Stimulated activated CD4-positive, alpha-beta T cell treated with anti-CD3 and anti-CD28 coated beads, Interleukin-1b, Interleukin-23, amount 100 ng/mL, for 4 hours (primary cell): ENCODE measurements around the gene ZNF618.
"Not testable (repeated sequence)": the region's sequence is repeated elsewhere in the genome, so short reads cannot be mapped to it uniquely, and the experiment has no call there.

Experiments
- DNase-seq, 2 donors: peaks; one replicate each; pipeline ENCODE4 v3.0.0-alpha.2; 2020; ENCODE audit warnings: low read depth in 2 of 2

The ZNF618 gene

DNA sequence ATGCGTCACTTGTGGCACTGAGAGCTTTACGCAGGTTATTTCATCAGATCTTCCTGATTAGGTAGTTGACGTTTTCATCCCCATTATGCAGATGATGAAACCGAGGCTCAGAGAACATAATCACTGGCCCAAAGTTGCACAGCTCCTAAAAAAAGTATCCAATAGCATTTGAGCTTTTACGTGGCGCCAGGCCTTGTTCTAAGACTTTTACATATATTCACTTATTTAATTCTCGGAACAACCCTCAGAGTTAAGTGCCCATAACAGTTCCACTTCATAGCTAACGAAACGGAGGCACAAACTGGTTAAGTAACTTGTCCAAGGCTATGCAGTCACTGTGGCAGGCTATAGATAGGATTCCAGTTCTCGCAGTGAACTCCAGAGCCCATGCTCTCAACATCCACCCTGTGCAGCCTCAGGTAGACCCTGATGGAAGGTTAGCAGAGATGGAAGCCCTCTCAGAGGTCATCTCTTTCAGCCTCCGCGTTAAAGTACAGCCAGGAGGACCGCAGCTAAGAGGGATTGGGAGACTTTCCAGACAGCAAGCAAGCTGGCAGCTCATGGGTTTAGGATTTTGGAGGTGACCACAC lies 162.7 kb downstream of the ZNF618 start:
- no peak for DNase-seq

DNA sequence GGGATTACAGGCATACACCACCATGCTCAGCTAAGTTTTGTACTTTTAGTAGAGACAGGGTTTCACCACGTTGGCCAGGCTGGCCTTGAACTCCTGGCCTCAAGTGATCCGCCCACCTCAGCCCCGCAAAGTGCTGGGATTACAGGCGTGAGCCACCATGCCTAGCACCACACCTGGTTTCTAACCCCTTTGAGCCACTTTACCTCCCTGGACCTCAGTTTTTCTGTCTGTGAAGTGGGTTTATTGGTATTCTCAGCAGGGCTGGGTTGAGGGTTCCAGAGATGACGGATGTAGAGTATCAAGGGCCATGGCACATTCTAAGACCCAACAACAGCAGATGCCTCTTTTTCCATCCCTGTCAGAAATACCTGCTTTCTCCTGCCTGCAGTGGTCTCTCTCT lies 163.4 kb downstream of the ZNF618 start:
- DNase-seq, result no peak

DNA sequence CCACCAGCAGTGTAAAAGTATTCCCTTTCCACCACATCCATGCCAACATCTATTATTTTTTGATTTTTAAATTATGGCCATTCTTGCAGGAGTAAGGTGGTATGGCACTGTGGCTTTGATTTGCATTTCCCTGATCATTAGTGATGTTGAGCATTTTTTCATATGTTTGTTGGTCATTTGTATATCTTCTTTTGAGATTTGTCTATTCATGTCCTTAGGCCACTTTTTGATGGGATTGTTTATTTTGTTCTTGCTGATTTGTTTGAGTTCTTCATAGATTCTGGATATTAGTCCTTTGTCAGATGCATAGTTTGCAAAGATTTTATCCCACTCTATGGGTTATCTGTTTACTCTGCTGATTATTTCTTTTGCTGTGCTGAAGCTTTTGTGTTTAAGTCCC lies 167.6 kb downstream of the ZNF618 start:
- not testable (repeated sequence) for DNase-seq

DNA sequence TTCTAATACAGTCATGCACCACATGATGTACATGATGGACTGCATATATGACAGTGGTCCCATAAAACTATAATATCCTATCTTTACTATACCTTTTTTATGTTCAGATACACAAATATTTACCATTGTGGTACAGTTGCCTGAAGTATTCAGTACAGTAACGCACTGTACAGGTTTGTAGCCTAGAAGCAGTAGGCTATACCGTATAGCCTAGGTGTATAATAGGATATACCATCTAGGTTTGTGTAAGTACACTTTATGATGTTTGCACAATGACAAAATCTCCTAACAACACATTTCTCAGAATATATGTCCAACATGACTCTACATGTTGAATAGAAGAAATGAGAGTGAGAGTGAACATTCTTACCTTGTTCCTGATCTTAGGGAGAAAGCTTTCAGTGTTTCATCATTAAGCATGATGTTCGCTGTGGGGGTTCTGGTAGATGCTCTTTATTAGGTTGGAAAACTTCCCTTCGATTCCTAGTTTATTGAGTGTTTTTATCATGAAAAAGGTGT lies 170.2 kb downstream of the ZNF618 start:
- DNase-seq, result no peak

DNA sequence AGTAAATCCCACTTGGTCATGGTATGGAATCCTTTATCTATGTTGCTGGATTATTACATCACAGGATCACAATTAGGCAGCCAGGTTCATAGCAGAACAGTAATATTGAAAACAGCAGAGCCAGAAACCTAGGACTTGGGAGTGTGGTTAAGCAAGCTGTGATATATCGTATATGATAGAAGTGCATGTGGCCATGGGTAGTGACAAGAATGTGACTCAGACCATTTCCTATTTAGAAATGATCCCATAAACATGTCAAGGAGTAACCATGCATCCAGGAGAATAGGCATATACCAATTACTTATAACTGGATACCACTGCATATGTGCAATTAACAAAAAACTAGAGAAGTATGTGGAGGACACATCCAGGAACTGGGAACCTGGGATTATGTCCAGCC lies 170.8 kb downstream of the ZNF618 start:
- DNase-seq, result no peak

DNA sequence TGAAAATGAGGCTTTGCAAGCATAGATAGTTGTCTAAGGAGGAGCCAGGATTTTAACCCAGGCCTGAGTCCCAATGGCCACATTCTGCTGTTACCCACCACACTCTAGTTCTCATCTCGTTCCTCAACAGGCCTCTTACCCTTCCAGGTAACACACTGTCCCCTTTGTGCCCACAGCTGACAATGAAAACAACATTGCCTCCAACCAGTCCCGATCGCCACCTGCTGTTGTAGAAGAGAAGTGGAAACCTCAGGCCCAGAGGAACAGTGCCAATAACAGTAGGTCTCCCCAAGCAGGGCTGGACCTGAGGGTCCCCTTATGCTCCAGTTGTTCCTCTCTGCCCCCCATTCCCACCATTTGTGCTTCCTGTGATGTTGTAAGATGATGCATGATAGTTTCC lies 171.6 kb downstream of the ZNF618 start:
- DNase-seq, result no peak

DNA sequence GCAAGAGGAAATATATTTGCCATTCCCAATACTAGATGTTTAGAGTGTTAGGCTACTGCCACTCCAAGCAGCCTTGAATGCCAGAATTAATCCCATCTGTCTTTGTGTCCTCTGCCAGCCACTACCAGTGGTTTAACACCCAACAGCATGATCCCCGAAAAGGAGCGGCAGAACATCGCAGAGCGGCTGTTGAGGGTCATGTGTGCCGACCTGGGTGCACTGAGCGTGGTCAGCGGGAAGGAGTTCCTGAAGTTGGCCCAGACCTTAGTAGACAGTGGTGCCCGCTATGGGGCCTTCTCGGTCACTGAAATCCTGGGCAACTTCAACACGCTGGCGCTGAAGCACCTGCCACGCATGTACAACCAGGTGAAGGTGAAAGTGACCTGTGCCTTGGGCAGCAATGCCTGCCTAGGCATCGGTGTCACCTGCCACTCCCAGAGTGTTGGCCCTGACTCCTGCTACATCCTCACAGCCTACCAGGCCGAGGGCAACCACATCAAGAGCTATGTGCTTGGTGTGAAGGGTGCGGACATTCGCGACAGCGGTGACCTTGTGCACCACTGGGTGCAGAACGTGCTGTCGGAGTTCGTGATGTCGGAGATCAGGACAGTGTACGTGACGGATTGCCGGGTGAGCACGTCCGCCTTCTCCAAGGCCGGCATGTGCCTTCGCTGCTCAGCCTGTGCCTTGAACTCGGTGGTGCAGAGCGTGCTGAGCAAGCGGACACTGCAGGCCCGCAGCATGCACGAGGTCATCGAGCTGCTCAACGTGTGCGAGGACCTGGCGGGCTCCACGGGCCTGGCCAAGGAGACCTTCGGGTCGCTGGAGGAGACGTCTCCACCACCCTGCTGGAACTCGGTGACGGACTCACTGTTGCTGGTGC lies 172.7 kb downstream of the ZNF618 start:
- DNase-seq, result no peak

DNA sequence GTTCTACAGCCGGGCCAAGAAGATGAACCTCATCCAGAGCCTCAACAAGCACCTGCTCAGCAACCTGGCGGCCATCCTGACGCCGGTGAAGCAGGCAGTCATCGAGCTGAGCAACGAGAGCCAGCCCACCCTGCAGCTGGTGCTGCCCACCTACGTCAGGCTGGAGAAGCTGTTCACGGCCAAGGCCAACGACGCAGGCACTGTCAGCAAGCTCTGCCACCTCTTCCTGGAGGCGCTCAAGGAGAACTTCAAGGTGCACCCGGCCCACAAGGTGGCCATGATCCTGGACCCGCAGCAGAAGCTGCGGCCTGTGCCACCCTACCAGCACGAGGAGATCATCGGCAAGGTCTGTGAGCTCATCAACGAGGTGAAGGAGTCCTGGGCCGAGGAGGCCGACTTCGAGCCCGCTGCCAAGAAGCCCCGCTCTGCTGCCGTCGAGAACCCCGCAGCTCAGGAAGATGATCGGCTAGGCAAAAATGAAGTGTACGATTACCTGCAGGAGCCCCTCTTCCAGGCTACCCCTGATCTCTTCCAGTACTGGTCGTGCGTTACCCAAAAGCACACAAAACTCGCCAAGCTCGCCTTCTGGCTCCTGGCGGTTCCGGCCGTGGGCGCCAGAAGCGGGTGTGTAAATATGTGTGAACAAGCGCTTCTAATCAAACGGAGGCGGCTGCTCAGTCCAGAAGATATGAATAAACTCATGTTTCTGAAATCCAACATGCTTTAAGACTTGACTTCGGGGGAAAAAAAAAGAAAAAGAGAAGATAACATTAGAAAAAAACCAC lies 173.5 kb downstream of the ZNF618 start:
- no peak for DNase-seq

DNA sequence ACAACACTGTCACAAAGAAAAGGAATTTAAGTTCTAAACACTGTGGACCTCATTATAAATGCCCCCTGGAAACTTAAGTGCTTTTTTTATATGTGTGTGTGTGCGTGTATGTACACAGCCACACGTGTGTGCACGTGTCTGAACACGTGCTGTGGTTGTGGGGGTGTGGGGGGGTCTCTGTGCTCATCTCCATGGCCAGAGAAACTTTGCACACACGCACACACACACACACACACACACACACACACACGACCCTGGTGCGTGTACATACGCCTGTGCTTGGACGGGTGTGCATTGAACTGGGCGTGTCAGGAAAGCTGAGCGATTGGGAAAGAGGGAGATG lies 174.1 kb downstream of the ZNF618 start:
- DNase-seq, result no peak

DNA sequence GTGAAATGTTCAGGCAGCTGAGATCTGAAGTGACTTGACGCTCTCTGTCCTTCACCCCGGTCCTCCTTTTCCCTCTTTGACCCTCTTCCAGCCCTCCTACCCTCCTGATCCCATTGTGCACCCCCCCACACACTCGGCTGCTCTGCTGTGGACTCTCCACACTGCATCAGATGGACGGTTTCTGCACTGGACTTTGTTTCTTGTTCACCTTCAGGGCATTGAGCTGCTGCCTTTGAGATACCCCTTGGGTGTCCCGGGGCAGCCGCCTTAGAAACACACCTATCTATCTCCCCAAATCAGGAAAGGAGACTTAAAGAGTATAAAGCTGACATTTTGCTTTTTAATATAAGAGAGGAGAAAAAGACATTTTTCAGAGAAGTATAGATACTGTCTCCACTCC lies 174.5 kb downstream of the ZNF618 start:
- DNase-seq, result no peak

DNA sequence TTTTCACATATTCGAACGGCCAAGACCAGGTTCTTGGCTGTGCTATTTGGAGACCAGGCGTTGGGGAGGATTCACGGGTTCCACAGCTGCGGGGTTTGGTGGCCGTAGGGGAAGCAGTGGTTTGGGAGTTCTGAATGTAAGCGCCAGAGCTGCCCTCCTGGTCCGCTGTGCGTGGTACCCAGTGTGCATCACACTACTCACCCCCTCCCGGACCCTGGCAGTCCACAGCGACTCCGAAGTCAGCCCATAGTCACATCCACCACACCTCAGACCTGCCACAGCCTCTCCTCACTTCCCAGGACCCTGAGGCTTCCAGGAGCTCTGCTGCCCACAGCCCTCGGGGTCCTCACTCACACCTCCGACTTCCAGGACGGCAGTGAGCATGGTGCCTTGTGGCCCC lies 175.2 kb downstream of the ZNF618 start:
- DNase-seq, result no peak

DNA sequence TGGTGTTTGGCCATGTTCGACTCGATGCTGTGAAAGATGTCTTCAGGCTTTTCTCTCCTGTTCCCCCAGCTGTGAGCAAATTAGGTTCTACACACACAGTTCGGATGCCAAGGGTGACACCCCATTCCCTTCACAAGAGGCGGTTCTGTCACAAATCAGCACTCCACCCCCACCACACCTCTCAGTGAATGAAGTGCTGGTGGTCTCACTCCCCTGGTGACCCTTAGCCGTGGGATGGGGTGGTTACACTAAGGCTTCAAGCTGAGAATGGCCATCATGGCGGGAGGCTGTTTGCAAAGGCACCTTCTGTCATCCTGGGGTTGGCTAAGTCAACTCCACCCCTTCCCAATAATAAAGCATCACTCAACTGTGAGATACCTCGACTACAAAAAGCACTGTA lies 175.6 kb downstream of the ZNF618 start:
- DNase-seq, result no peak

DNA sequence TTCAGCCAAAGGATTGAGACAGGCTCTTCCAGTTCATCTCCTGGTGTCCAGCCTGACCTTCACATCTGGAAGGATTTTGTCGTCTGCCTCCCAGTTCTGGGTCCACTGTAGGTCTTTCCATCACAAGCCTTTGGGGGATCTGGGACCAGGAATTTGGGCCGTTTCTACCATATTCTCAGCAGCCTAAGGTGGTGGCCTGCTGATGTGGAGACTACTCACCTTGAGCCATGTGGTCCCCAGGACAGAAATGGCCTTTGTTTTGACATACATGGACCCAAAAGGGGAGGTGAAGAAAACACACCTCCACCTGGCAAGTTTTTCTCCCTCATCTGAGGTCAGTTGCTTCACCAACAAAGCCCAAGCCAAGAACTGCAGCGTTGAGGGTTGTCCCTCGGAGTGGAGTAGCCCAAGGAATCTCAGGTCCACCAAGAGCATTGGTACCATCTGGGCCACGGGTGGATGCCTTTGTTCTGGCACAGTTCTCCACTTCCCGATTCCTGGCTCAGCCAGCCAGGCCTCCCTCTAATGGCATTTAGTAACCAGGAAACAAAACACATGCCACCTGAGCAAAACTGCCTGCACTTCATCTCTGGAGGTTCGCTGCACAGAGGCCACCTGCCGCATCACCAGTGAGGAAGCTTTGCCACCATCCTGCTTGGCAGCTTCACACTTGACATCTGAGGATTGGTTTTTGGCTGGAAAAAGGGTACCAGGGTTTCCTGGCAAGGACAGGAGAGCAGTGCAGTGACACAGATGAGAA lies 177.3 kb downstream of the ZNF618 start:
- no peak for DNase-seq

DNA sequence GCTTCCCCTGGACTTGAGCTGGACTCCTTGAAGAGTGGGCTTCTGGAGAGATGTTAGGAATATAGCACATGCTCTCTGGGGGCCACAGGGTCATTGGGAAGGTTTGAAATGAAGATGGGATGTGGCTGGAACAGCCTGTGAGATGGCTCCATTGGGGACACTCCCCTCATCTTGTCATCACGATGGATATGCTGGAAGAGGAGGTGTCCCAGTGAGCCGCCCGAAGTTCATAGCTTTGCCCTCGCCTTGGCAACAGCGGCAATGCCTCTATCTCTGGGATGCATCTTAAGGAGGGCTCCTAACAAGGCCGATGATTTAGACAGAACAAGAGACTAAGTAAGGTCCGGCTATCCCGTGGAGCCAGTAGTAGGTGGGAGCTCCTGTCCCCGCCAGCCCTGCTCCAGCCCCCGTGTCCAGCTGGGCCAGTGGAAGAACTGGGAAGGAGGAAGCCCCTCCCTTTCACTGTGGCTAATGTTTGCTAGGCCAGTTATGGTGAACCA lies 178.1 kb downstream of the ZNF618 start:
- no peak for DNase-seq

DNA sequence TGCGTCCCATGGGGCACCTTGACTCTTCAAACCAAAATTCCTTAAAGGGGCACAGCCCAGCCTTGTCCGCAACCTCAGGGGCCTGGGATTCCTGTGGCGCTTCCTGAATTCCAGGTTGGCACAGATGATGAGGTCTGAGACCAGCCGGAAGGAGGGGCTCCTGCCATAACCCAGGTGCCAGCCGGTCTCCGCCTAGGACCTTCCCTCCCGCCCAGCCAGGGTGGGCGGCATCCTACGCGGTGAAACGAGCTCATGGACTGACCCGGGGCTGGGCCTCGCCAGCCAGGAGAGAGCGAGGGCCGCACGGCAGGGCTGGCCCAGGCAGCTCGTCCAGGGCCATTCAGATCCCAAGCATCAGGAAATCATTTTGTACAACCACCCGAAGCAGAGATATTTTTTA lies 179.0 kb downstream of the ZNF618 start:
- no peak for DNase-seq

DNA sequence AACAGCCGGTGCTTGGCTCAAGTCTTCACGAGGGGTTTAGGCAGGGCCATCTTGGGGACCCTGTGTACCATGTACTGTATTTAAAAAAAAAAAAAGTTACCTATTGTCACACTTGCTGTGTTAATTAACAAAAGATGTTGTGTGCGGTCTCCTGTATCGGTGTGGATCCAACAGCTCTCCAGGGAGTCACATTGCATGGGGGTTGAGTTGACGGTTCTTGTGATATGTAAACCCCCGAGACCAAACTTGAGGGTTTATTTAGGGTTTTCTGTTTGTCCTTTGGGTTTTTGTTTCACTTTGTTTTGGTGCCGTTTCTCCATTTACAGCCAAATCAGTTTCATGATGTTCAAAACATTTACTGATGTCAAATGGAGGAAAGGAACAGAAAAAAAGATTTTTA lies 179.8 kb downstream of the ZNF618 start:
- no peak for DNase-seq

DNA sequence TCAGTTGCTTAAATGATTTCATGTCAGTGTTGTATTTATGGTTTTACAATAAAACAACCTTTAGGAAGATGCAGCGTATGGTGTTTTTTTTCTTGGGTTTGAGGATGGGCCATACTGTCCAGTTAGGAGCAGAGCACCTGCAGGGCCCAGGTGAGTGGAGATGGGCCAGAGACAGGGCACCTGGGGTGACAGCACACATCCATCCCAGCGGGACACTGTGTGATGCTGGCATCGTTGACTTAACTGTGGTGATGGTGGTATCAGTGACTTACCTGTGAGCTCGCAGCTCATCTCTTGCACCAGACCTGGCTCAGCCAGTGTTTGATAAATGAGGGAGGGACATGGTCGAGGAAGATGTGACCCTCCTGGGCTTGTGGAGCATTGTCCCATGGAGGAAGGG lies 180.4 kb downstream of the ZNF618 start:
- DNase-seq, result no peak

DNA sequence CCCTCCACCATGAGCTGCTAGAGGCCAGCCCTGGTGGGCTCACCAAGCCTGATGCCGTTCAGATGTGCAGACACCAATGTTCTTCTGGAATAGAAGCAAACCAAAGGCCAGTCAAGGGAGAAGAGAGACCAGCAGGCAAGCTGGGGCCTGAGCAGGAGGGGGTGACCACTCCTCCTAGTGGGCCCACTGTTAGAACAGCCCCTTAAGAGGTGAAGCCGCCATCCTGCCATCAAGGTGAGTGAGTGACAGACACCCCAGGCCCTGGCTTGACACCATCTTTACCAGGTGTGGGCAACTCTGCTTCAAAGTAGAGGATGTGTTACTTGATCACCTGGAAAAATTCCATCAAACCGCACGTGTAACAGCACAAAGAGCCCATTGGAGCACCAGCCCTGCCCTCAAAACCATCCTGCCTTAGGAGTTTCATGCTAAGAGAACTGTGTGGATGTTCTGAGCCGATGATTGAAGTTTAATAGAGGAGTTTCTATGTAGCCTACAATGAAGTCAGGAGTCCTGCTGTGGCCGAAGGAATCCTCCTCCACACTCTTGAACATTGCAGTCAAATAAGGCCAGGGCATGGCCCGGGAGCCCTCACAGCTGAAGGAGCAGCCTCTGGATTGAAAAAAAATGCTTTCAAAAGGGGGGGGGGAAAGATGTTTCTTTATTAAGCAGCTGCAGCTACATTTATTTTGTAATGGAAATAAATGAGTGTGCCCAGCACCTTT lies 181.2 kb downstream of the ZNF618 start:
- DNase-seq, result no peak

DNA sequence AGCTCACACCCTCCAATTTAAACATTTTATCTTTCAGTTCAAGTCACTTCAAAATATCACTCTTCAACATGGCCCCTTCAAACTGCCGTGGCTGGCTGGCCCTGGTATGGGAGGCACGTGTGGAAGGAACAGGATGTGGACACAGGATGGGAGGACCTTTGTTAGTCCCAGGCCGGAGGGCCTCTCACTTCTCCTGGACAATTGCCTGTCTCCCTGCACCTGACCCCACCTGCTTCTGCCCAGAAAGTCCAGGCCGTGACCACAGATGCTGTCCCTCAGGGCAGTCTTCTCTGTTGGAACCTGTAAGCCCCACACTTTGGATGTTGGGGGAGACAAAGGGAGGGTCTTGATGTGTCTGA lies 182.6 kb downstream of the ZNF618 start:
- DNase-seq, result no peak

DNA sequence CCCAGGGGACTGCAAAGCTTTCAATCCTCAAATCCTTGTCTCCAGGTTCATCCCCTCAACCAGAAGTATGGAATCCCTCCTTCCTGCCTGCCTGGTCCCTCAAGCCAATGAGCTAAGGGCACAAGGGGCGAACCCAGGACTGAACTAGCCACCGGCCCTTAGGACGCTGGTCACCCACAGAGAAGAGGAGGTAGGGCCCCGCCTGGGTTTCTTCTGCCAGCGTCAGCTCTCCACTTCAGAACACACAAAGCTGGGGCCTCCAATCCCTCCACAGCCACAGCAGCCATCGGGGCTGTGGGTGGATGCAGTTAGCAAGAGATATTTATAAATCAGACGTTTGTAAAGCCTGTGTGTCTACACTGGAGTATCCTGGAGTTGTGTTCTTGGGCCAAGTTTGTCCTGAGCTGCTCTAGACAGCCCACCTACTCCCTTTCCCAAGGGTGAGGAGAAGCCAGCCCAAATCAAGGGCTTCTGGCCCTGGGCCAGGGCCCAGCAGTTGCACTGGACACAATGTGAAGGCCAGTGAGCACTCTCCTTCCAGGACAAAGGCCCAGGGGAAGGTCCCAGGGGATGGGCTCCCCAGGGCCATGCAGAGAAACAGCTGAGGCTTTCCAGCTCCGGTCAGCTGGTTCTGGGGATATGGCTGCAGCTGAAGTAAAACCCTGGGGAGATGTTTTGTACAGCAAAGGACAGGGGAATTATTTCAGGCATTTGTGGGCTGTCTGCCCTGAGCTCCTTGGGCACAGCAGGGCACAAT lies 183.1 kb downstream of the ZNF618 start:
- DNase-seq, result no peak
